GM21619 (cell line): ENCODE results near the gene CTAGE8.
A peak's percentile ranks its signal among the peaks of the same experiment; 100 is the strongest.
"Not testable (repeated sequence)": the region's sequence is repeated elsewhere in the genome, so short reads cannot be mapped to it uniquely, and the experiment has no call there.

Source experiments
- ATAC-seq: cut with Tn5 transposase; IDR thresholded peaks from one replicate; pipeline ENCODE4 v1.9.1; 2021; ENCODE audit not compliant: unreplicated experiment

CTAGE8 gene, protein sequence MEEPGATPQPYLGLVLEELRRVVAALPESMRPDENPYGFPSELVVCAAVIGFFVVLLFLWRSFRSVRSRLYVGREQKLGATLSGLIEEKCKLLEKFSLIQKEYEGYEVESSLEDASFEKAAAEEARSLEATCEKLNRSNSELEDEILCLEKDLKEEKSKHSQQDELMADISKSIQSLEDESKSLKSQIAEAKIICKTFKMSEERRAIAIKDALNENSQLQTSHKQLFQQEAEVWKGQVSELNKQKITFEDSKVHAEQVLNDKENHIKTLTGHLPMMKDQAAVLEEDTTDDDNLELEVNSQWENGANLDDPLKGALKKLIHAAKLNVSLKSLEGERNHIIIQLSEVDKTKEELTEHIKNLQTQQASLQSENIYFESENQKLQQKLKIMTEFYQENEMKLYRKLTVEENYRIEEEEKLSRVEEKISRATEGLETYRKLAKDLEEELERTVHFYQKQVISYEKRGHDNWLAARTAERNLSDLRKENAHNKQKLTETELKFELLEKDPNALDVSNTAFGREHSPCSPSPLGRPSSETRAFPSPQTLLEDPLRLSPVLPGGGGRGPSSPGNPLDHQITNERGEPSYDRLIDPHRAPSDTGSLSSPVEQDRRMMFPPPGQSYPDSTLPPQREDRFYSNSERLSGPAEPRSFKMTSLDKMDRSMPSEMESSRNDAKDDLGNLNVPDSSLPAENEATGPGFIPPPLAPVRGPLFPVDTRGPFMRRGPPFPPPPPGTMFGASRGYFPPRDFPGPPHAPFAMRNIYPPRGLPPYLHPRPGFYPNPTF

DNA sequence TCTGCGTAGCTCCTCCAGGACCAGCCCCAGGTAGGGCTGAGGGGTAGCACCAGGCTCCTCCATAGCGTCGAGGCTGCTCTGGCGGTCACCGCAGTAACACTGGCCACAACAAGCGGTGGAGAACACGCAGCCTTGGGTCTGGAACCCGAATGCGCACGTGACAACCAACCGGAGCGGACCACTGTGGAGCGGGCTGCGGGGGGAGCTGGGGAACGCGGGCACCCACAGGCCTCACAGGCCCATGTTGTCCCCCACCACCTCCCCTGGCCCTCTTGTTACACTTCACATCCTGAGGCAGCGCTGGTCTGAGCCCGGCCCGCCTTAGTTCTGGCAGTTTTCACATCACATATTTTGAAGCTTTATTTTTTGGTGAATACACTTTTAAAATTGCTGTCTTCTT is at the start of gene CTAGE8:
CTAGE8 (minus strand) TSS at position 101 of the 400 bp plus-strand sequence; CDS start at position 63, 38 bp downstream.
- ATAC-seq: not testable (repeated sequence)

DNA sequence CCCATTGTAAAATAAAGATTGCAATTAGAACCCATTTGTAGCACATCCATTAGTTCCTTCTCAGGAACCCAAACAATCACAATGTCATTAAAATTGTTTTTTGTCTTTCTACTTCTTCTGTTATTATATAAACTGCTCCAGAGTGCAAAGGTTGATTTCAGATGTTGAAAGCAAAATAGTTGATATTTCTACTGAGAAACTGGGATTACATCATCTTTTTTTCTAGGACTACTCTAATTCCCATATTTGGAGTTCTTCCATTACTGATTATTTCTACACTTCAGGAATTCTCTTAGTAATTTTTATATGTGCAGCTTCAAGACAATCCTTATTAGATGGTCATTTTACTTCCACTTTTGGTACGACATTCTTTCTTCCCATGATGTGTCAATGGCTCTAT is 48.4 kb upstream of the CTAGE8 start:
- ATAC-seq: not testable (repeated sequence)

DNA sequence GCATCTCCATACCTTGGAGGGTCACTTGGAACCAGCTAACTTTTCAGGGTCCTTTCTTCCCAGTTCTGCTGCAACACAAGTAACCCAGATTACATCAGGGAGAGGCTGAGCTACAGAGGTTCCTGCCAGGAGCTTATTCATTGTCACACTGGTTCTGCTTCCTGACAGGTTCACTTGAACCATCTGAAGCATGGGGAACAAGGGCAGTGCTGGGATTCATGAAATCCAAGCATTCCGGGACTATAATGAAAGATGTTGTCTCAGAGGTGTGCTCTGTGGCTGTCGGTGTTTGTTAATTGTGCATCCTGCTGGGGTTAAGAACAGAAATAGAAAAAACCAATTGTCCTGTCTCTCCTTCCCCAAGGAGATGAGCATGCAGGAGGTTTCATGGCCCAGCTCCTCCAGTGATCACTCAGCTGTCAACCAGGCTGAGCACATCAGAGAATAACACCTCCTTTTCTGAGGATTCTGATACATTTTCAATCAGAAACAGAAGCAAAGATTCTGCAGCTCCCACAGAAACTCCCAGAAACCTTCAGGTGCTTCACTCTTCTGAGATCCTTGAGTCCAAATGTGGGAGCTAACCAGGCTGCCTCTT is 42.9 kb upstream of the CTAGE8 start, which contains the start of gene OR2A1:
OR2A1 (plus strand) TSS at position 548 of the 598 bp plus-strand sequence. CDS start 5,706 bp downstream, outside the sequence.
- ATAC-seq: not testable (repeated sequence)

DNA sequence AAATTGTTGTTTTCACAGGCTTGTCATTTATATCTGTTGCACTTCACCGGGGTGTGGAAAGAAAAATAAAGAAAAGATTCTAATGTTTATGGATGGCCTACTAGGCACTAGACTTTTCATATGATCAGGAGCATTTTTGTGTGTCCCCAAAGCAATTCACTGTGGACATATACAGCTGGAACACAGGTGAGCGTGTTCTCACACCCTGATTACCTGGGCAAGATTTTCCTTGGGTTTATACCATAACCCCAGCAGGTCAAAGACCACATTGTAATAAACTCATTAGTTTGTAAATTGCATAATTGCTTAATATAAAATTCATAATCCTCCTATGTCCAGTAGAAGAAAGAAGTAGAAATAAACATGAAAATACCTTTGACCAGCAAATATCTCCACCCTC is 42.1 kb upstream of the CTAGE8 start:
- ATAC-seq: not testable (repeated sequence)

DNA sequence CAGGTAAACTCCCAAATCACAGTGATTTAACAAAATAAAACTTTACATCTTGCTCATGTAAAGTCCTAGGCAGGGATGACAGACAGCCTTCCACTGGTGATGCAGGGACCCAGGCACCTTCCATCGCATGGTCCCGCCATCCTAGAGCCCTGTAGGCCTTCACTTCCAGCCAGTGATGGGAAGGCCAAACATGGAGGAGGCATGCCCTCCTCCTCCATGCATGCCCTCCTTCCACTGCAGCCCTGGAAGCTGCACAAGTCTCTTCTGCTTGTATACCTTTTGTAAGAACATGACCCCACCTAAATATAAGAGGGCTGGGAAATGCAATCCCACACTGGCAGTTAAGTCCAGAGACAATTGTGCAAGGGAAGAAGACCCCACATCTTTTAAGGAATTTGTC is 40.6 kb upstream of the CTAGE8 start:
- ATAC-seq: not testable (repeated sequence)

DNA sequence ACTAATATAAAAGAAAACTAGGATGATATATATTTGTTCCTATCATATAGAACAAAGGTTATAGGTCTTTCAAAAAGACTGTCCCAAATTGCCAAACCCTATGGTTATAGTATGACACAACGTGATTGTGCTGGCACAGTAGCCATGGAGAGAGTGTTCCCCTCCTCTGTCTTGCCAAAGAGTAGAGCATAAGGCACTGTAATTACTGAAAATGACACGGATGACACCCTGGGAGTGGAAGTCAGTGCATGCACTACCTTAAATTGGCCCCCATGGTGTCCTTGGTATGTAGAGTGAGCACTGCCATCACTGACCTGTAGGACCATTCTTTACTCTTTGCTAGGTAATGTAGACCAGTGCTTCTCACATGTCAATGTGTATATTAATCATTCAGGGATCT is 36.1 kb upstream of the CTAGE8 start:
- ATAC-seq: not testable (repeated sequence)

DNA sequence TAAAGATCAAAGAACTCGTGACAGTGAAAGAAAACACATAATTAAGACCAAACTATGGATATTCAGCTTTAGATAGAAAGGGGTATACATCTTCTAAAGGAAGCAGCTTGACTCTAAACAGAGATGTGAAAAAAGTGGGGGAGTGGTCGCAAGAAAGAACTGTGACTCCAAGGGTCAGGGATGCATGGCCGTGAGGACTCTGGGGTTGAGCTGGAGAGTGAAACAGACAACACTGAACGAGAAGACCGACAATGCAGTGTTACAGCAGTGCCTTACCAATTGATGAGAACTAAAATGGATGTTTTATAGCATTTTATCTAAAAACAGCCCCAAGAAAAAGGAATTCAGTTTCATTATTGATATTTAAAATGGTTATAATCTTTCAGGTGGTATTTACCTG is 34.5 kb upstream of the CTAGE8 start:
- not testable (repeated sequence) for ATAC-seq

DNA sequence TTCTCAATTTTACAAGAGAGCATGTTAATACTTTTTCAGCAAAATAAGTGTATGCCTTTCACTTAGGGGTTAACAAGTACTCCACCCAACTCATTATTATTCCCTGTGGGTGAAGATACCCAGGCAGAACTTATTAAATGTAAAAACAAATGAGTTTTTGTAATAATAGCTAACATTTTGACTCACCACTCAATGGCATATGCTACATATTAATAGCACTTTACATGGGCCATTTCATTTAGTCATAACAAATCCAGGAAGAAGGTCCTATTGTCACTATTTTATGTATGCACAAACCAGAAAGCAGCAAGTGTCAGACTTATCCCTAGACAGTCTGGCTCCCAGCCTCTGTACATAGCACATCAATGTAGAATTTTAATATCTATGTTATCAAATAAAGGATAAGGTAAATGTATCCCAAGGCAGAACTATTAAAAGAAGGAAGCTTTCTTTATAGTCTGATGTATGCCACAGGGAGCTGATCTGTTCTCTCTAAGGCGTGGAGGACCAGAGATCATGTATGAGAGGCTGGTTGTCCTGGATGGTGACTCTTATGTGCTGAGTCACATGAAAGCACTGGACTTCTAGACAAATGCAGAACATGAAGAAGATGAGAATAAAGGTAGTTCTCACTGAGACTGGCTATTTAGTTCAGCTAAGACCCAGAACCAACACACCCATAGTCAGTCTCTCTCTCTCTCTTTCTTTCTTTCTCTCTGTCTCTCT is 33.7 kb upstream of the CTAGE8 start:
- not testable (repeated sequence) for ATAC-seq

DNA sequence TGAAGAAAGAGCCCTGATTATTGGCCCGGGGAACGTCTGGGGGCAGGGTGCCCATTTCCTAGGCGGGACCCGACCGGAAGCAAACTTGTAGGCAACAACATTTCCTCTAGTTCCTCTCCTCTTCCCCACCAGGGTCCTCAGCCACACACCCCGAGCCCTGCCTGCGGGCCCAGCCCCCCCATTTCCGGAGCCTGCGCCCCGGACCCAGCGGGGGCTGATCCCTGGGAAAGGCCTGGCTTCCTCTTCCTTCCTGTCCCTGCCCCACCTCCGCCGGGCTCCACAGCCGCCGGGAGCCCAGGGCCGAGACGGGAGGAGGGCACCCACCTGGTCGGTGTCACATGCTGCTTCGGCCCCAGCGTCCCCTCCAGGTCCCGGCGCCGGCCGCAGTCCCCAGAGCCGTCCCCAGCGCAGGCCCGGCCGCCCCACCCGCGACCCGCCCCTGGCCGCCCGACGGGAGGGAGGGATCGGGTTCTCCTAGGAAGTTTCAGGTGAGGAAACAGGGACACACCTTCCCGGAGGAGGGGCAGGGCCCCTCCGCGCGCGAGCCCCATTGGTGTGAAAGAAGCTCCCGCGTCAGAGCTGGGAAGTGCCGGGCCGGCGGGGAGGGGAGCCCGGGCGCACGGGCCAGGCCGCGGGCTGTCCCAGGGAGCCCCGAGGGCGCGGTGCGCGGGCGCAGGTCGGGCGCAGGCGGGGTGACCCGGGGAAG is 24.9 kb upstream of the CTAGE8 start:
- peak; percentile 74 for ATAC-seq

DNA sequence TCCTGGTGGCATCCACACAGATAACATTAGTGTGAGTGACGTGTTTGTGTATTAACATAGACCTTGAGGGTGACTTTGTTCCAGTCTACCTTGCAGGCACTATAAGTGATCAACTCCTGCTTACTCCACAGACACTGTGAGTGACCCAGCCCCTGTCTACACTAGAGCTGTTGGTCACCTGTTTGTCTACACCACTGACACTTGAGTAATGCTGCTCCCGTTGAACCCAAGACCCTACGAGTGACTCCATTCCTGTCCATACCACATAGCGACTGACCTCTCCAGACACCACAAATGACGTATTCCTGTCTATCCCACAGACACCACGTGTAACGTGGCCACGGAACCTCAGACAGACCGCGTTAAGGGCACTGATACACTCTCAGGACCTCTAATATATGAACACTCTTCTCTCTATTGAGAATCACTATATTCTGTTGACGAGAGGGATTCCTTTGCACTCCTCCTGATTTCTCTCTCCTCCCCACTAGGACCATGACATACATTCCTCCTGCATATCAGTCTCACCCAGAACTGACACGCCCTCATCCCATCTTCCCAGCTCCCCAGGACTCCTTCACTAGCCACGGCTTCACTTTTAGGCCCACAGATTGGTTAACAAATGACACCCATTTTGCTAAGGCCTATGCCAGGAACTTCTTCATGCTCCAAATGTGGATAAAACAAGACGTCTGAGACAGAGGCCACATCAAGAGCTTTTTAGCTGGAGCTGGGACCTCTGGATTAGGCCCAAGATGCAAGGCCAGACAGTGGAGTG is 23.5 kb upstream of the CTAGE8 start:
- not testable (repeated sequence) for ATAC-seq

DNA sequence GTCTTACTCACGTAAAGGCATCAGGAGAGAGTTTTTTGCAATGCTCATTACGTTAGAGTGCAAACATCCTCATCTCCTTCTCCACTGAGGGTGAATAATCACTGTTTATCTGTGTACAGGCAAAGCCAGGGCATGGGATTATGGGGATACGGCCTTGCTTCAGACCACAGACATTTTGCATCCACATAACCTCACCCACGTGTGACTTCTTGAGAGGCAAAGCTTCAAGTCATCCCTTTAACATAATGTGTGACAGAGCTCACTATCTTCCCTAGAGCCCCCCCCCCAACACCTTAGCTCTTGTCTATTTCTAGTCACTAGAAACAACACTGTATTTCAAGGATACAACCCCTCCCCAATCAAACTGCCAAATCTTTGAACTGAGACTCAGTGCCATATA is 22.5 kb upstream of the CTAGE8 start:
- ATAC-seq: not testable (repeated sequence)

DNA sequence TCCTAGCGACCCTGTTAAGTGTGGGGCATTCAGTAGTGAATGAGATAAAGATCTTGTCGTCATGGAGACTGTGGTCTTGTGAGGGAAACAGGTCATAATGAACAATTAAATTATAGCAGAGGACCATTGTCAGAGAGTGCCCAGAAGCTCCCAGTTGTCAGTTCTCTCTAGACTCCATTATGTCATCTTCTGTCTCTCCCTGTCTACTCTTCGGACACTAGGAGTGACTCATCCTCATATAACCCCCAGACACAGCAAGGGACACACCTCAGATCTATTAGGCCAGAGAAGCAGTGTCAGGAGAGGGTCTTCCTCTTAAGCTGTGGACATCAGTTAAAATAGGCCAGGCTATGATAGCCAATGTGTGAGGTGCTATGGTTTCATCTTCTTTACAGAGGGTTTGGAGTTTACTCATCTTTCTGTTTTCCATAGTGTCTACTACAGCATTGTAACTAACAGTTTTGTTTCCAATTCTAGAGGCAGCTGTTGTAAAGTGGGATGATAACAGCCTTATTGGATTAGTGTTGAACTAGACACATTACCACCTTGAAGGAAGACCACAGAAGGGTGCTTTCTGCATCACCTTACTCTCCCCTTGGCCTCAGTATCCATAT is 18.2 kb upstream of the CTAGE8 start:
- not testable (repeated sequence) for ATAC-seq

DNA sequence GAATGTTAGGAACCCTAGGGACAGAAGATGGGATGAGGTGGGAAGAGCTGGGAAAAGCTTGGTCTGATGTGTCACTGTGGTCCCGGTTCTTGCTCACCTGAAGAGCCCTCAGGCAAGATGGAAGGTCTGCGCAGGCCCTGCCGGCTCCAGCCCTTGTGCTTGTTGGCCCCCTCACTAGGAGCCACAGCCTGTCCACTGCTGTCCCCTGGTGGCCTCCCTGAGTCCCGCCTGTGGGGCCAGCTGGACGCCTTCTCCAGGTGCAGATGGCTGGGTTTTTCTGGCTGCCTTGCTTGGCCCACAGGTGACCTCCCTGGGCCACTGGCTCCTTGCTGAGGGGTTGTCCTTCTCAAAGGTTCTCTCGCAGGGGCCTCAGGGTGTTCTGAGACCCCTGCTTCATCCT is 14.6 kb upstream of the CTAGE8 start:
- ATAC-seq: not testable (repeated sequence)

DNA sequence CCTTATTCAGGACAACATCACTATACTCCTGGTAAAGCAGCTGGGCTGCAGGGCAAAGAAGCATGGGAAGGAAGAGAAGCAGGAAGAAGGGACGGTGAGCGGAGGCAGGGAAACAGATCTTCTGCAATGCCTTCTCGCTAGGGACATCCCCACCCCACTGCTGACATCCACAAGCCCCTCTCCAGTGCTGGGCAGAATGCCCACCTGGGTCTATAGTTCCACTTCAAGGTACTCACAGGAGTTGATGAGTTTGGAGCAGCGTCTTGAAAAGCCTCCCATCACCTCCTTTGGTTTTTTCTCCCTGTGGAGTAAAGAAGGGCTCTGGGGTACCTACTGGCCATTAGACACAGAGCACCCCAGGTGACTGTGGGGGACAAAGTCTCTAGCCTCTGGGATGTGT is 13.4 kb upstream of the CTAGE8 start:
- not testable (repeated sequence) for ATAC-seq

DNA sequence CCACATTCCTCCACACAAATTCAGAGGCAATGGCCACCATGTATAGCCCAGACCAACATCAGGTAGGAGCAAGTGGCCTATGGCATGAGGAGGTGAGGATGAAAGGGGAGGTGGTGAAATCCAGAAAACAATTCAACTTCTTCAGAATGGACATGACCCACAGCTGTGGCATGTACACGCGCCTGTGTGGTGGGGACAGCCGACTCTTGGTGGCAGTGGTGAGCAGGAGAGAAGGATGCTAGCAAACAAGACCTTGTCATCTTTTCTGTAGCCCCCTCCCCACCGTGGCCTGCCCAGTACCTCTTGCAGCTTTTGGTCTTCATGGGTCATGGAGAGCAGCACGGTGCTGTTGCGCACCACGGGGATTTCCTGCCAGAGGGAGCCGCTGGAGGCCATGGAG is 12.9 kb upstream of the CTAGE8 start:
- not testable (repeated sequence) for ATAC-seq

DNA sequence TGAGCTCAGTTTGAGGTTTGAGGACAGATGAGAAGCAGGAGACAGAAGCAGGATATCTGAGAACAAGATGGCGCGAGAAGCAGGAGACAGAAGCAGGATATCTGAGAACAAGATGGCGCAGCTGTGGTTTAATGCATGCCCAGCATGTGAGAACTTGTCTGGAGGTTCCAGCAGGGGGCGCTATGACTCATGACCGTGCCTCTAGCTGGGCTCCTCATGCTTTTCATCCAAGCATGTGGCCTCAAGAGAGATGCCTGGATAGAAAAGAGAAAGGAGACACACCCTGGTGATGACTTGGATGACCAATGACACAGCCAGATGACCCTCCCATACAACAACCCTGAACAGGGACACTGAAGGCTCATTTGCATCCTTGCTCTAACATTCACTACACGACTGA is 10.9 kb upstream of the CTAGE8 start:
- ATAC-seq: peak; percentile 50

DNA sequence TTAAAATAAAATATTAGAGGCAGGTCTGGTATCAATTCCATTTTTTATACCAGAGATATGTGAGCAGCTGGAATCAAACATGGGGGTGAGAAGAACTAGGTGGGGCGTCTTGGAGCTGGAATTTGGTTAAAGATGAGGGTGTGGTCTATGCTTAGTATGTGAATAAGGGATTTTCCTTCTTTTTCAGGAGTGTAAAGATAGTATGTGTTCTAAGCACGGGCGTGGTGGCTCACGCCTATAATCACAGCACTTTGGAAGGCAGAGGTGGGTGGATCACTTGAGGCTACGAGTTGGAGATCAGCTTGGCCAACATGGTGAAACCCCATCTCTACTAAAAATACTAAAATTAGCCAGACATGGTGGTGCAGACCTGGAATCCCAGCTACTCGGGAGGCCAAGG is 6.2 kb upstream of the CTAGE8 start:
- ATAC-seq: not testable (repeated sequence)

DNA sequence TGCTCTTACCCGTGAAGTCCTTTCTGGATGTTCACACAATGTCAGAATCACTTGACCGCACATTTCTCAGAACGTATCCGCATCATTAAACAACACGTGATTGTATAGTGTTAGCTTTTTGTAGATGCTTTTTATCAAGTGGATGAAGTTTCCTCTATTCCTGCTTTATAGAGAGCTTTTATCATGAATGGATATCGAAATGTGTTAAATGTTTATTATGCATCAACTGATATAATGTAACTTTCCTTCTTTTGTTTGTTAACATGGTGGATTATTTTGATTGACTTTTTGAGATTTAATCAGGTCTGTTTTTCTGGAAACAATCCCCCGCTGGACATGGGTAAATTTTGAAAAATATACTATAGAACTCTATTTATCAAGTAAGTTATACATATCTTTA is 4.4 kb downstream of the CTAGE8 start, which contains the start of gene OR2A7:
OR2A7 (minus strand) TSS at position 101 of the 400 bp plus-strand sequence. CDS start 5,164 bp downstream, outside the sequence.
- not testable (repeated sequence) for ATAC-seq

DNA sequence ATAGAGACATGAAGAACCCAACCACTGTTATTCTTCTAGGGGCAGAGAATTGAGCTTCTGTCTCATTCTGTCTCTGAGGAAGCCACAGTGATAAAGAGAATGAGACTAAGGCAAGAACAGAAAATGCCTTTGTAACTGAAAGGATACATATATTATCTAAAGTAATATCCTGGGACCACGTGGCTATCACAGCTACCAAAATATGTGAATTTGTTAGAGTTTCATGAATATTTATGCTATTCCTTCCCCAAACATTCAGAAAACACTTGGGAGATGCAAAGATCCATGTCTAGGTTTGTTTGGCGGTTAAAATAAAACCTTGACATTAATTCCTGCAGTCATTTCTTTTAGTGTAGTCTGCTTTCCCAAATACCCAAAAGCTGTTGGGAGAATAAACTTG is 7.0 kb downstream of the CTAGE8 start:
- not testable (repeated sequence) for ATAC-seq
